ENCODE data around the gene IMPDH1. TPM values are rescaled to one million over a fixed set of nuclear protein-coding genes. Genes with fewer than 3 reads are reported as not detected.

The IMPDH1 gene
- total RNA-seq, 1 donor, result 37.2 TPM

DNA sequence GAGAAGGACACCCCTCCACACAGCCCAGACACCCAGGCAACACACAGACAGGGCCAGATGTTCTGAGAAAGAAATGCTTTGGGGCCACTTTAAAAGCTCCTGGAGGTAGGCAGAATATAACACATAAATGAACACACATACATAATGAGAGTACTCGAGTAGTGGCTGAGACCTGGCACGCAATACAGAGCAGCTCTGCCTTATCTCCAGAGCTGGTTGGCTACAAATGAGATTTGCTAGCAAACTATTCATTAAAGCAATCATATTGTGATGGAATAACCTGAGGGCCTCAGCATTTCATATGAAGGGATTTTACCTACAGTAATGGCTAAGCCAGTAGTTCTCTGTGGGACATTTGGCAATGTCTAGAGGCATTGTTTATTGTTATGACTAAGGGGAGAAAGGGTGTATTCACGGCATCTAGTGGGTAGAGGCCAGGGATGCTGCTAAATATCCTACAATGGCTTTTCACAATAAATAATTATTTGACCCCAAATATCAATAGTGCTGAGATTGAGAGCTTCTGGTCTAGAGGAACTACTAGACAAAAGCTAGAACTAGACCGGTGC, 5.5 kb upstream of the IMPDH1 start:
- TF ChIP-seq, protein P1, sequence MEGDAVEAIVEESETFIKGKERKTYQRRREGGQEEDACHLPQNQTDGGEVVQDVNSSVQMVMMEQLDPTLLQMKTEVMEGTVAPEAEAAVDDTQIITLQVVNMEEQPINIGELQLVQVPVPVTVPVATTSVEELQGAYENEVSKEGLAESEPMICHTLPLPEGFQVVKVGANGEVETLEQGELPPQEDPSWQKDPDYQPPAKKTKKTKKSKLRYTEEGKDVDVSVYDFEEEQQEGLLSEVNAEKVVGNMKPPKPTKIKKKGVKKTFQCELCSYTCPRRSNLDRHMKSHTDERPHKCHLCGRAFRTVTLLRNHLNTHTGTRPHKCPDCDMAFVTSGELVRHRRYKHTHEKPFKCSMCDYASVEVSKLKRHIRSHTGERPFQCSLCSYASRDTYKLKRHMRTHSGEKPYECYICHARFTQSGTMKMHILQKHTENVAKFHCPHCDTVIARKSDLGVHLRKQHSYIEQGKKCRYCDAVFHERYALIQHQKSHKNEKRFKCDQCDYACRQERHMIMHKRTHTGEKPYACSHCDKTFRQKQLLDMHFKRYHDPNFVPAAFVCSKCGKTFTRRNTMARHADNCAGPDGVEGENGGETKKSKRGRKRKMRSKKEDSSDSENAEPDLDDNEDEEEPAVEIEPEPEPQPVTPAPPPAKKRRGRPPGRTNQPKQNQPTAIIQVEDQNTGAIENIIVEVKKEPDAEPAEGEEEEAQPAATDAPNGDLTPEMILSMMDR (IDR thresholded peaks at IDR 0.05; ENCODE audit: insufficient read depth, low read length), result no peak
- H3K4me3 ChIP-seq (ENCODE audit: low read depth, low read length), result no peak overlapping the region
- no peak for DNase-seq (ENCODE audit: low read depth)

DNA sequence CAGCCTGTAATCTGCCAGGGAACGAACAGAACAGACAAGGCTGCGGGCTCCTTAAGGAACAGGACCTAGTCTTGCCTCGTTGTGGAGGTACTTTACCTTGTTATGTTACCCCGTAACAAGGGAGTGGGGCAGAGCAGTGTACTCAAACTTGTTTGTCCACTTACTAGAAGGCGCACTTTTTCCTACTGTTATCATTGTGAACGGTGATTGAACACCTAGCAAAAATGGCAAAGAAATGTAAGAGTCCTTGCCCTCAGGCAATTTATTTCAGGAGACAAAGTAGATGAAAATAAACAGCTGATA, 620 bp upstream of the IMPDH1 start:
- no peak for DNase-seq (ENCODE audit: low read depth)
- H3K4me3 ChIP-seq (ENCODE audit: low read depth, low read length), result peak overlapping the region; percentile 84
- TF ChIP-seq, protein P1 (IDR thresholded peaks at IDR 0.05; ENCODE audit: insufficient read depth, low read length), result no peak

DNA sequence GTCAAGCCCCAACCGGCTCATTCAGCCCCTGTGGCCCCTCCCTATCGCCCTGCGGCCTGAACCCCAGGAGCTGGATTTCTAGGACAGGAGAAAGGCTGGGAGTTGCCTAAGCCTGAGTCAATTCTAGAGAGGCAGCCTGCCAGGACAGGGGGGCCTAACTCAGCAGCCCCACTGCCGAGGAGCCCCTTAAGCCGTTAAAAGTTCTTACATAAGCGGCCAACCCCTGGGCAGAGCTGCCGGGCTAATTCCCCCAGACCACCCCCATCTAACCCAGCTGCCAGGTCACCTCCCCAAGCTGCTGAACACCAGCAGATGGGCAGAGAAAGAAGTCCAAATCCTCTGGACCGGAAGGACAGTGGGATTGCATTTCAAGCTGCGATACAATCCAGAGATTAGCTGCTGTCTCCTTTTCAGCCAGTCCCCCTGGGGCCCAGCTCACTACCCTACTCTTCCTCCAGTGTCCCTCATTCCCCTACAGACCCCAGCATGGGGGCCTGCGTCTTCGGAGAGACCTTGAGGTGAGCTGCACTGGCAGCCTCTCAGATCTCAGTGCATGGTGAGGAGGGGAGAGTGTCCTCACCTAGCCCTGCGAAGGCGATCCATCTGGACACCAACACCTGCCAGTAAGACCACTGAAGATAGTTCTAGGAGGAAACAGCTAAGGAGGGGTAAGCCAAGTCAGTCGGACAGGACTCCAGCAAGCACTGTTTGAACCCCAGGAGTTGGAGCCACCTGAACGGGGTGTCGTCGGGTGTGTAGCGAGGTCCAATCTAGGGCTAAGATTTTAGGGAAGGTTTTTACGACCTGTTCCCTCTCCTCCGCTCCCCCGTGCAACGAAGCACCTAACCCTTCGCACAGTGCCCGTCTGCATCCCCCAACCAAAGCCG, 830 bp downstream of the IMPDH1 start:
- TF ChIP-seq, protein P1 (IDR thresholded peaks at IDR 0.05; ENCODE audit: insufficient read depth, low read length), result no peak
- peak; percentile 22 for DNase-seq (ENCODE audit: low read depth)
- peak overlapping the region; percentile 84 for H3K4me3 ChIP-seq (ENCODE audit: low read depth, low read length)

DNA sequence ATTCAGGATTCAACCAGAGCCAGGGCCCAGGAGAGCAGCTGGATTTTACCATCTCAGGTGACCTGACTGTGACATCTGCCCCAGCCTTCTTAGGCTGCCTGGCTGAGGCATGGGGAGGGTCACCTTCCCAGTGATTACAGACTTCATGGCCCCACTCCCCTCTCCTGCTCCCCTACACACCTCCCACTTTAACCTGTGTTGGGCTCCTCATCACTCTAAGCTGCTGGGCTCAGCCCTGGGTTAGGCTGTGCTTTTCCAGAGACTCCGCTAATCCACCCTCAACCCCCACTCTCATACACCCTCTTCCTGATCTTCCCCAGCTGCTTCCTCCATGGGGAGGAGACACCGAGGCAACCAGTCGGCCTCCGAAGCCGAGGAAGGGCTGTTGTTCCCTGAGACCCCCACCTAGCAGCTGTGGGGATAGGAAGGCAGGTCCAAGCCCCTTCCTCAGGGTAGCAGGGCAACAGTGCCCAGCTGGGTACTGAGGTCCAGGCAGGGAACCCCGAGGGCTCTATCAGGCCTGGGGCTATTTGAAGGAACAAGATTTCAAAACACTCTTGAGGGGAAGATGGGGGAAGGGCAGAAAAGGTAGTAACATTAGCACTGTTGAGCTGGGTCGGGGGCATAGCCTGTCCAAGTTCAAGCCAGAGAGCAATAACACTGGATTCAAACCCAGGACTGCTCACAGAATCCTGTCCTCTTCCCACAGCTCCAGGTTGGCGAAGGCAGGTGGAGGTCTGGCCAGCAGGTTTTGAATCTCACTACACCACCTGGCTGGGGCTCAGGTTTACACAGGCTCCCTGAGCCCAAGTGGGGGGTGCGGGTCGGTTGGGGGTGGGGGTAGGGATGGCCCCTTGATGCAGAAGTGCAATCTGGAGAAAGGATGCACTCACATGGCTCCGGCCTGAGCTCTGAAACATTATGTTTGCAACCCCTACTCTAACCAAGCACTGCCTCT, 1.8 kb downstream of the IMPDH1 start:
- no peak for DNase-seq (ENCODE audit: low read depth)
- H3K4me3 ChIP-seq (ENCODE audit: low read depth, low read length), result peak overlapping the region; percentile 84
- TF ChIP-seq, protein P1 (IDR thresholded peaks at IDR 0.05; ENCODE audit: insufficient read depth, low read length), result no peak

DNA sequence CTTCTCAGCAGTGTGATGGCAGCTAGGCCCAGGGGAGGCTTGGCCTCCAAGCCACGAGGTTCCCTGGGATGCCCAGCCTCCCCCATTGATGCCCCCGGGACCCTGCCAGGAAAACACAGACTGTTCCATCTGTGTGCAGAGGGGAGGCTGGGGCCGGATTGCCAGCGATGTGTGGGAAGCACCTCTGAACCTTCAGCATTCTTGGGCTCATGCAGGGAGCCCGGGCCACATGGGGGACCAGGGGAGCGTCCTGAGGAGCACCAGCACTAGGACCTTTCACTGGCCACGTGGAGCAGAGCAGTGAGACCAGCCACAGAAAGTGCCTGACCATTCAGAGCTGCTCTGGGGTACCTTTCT, 2.6 kb downstream of the IMPDH1 start:
- TF ChIP-seq, protein P1 (IDR thresholded peaks at IDR 0.05; ENCODE audit: insufficient read depth, low read length), result no peak
- no peak overlapping the region for H3K4me3 ChIP-seq (ENCODE audit: low read depth, low read length)
- DNase-seq (ENCODE audit: low read depth), result no peak

DNA sequence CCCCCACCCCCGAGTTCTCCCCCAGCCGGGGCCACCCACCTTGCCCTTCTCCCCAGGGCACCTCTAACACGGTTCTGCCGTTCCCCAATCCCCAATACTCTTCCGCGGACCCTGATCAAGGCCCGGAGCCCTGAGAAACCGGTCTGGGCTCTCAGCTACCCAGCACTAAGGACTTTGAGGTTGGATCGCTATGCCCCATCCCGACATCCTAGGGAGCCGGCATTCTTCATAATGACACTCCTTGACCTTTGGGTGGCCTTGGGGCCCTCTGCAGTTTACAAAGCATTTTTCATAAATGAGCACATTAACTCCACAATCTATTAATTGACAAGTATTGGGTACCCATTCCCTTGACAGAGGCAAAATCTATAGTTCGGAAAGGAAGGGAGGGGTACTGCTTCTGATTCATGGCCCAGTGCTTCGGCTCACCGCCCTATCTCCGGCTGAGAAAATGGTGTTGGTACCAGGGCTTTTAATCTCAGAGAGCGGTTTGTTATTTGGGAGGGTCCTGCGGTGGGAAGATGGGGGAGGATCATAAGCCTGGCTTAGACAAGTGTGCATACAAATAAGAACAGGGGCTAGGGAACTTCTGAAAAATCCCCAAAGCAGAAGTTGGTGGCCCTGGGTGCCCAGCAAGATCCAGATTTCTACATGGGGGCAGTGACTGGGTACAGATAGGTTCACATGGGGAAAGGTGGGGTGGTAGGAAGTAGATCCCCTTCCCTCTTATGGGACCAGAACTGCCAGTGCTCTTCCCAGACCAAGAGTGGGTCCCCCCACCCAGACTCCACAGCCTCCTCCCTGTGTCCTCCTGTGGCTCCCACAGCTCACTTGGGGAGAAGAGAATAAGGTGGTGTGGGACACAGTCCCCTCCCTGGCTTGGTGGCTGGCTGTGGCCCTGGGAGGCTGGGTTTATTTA, 3.2 kb downstream of the IMPDH1 start:
- H3K4me3 ChIP-seq (ENCODE audit: low read depth, low read length), result peak overlapping the region; percentile 25
- TF ChIP-seq, protein P1 (IDR thresholded peaks at IDR 0.05; ENCODE audit: insufficient read depth, low read length), result no peak
- no peak for DNase-seq (ENCODE audit: low read depth)

All from fibroblast of the aortic adventitia (primary cell).